HG03342 (cell line): ENCODE data around the gene UMAD1.
"Not testable (repeated sequence)": the region's sequence is repeated elsewhere in the genome, so short reads cannot be mapped to it uniquely, and the experiment has no call there.

Experiments used
- ATAC-seq: cut with Tn5 transposase; IDR thresholded peaks from one replicate; pipeline ENCODE4 v1.9.1; 2021; ENCODE audit warnings: mild to moderate bottlenecking, moderate library complexity; ENCODE audit not compliant: unreplicated experiment

UMAD1 gene

GRCh38 chr7:7651479-7651878, 10.9 kb downstream of the UMAD1 start:
- ATAC-seq: no peak

GRCh38 chr7:7652798-7653540, 12.4 kb downstream of the UMAD1 start:
- ATAC-seq: no peak

DNA sequence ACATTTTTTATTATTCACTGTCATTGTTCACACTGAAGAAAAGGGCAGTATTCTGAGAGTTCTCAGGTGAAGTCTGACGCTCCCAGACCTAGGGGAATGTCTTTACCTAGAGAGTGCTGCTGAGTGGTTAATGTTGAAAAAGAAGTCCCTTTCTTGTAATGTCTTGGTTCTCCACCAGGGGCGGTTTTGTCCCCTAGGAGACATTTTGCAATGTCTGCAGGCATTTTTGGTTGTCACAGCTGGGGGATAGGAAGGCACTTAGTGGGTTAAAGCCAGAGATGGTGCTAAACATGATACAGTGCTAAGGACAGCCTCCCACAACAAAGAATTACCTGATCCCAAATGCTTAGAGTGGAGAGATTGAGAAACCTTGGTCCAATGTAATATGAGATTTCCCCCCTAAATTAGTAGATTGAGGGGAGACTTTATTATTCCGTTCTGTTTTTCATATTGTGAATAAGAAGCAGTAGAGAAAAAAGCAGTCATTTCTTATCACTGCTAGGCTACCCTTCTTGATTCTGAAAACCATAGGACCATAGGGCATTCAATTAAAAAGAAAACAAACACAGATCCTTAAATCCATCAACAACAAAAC, 13.1 kb downstream of the UMAD1 start:
- no peak for ATAC-seq

GRCh38 chr7:7654964-7655715, 14.6 kb downstream of the UMAD1 start:
- no peak for ATAC-seq

GRCh38 chr7:7656459-7656858, 15.9 kb downstream of the UMAD1 start:
- ATAC-seq: not testable (repeated sequence)

DNA sequence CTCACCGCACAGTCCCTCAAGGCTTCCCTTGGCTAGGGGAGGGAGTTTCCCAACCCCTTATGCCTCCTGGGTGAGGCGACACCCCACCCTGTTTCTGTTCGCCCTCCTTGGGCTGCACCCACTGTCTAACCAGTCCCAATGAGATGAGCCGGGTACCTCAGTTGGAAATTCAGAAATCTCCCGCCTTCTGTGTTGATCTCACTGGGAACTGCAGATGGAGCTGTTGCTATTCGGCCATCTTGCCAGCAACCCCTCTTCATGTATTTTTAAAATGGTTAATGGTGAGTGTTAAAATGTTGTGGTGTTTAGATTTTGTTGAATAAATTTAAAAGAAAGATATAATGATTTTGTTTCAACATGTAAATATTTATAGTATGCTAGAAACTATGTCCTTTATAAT, 22.0 kb downstream of the UMAD1 start:
- no peak for ATAC-seq

GRCh38 chr7:7664291-7664690, 23.7 kb downstream of the UMAD1 start:
- no peak for ATAC-seq

GRCh38 chr7:7665031-7665430, 24.5 kb downstream of the UMAD1 start:
- no peak for ATAC-seq

GRCh38 chr7:7667187-7667586, 26.6 kb downstream of the UMAD1 start:
- no peak for ATAC-seq

DNA sequence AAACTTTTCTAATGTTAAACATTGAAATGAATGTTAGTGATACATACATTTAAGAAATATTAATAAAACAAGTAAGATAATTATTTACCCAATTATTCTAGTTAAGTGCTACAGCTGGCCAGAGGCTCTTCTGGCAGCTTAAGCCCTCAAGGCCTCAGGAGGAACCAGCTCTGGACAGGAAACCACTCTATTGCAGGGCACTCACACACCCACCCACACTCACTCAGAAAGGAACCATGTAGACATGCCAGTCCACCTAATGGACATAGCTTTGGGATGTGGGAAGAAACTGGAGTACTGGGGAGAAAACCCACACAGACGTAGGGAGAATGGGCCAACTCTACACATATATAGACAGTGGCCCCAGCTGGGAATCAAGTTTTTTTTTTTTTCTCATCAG, 28.2 kb downstream of the UMAD1 start:
- ATAC-seq: no peak

GRCh38 chr7:7670490-7670889, 29.9 kb downstream of the UMAD1 start:
- ATAC-seq: no peak

- ATAC-seq: no peak
Measured at GRCh38 chr7:7671361-7671760, 30.8 kb downstream of the UMAD1 start.

DNA sequence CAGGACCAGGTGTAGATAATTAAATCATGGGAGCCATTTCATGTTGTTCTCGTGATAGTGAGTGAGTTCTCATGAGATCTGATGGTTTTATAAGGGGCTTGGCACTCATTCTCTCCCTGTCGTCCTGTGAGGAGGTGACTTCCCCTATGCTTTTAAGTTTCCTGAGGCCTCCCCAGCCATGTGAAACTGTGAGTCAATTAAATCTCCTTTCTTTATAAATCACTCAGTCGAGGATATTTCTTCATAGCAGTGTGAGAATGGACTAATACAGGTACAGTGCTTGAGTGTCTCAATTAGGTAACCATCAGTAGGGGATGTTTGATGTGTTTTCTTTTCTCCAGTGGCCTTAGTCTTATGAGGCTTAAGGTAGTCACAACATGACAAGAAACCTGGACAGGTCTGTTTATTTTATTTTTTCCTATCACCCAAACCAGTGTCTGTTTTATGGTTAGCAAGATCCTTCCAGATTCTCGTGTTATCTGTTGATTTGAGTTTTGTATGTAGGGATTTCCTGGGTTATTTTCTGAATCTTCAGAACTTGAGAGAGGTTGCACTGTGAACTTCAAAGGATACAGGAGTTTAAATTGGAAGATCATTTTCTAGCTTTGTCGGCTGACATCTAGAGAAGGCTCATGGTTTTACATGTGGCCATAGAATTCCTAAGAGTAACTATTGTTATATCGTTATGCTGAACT, 32.1 kb downstream of the UMAD1 start:
- no peak for ATAC-seq

GRCh38 chr7:7673240-7673550, 32.6 kb downstream of the UMAD1 start:
- no peak for ATAC-seq

DNA sequence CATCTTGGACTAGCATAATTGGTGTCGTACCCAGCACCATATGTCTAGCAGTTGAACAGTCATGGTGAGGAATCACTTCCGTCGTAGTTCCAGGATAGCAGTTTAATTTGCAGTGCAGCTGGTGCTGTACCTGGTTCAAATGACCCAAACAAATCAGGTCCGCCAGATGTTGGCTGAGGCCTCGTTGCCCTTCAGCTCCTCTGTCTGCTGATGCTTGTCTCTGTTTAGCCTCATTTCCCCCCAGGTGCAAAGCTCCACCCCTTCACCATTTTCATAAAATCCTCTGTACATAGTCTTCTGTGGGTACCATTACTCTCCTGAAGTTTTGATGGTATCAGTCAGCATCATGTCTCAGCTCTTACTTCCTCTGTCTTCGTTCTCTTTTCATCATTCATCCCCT, 35.1 kb downstream of the UMAD1 start:
- ATAC-seq: no peak

DNA sequence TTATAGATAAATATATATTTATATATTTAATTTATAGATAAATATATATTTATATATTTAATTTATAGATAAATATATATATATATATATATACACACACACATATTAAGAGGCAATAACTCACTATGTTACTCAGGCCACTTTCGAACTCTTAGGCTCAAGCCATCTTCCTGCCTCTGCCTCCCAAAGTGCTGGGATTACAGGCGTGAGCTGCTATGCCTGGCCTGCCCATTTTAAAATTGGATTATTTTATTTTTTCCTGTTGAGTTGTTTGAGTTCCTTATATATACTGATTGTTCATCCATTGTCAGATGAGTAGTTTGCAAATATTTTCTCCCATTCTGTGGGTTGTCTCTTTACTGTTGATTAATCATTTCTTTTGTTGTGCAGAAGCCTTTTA, 39.1 kb downstream of the UMAD1 start:
- not testable (repeated sequence) for ATAC-seq

DNA sequence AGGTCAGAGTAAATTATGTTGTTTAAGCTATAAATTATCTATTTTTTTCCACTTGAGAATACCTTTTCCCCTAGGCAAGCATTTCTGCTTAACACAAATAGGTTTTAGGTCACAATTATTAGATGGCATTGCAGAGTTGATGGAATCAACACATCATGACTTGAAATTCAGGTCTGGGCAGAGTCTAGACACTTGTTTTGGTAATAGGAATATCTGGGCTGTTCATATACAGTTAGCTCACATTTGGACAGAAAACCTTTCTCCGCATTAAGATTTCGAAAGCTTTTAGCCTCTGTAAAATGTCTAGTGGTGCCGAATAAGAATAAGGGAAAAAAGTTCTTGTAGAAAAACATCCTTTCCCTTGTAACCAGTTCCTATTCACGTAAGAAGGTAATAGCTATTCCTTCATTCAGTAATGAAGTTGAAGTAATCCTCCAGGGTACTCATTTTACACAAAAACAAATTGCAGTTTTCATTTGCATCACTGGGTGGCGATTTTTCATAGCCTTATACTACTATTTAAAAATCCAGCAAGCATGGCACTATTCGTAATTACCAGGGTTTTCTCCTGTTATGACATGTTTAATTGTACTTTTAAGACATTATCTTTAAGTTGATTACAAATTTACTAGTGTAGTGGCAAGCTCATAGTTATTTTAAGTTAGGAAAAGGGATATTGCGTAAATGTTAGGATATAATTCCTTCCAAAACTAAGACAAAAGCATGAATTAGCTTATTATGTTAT, 40.8 kb downstream of the UMAD1 start:
- ATAC-seq: peak; percentile 71

GRCh38 chr7:7681936-7682329, 41.4 kb downstream of the UMAD1 start:
- ATAC-seq: no peak

GRCh38 chr7:7682861-7683260, 42.3 kb downstream of the UMAD1 start:
- ATAC-seq: no peak

GRCh38 chr7:7686811-7687508, 46.4 kb downstream of the UMAD1 start:
- ATAC-seq: no peak
